Urinary bladder (tissue), 4 donors: ENCODE results near the gene TSR2. TPM values are rescaled to one million over a fixed set of nuclear protein-coding genes. Genes with fewer than 3 reads are reported as not detected.

ENCODE experiments used
- DNase-seq: peaks from one replicate; pipeline ENCODE4 v3.0.0-alpha.2; 2015; ENCODE audit errors: extremely low spot score
- H3K27ac ChIP-seq: one replicate; pipeline ENCODE4 v1.5.1; 2013; ENCODE audit warnings: low read depth, mild to moderate bottlenecking, moderate library complexity
- H3K36me3 ChIP-seq: one replicate; pipeline ENCODE4 v1.6.1; 2013; ENCODE audit warnings: mild to moderate bottlenecking, moderate library complexity; ENCODE audit not compliant: insufficient read depth
- H3K4me1 ChIP-seq: one replicate; pipeline ENCODE4 v1.6.1; 2013; ENCODE audit warnings: mild to moderate bottlenecking, moderate library complexity; ENCODE audit not compliant: insufficient read depth
- H3K4me3 ChIP-seq: one replicate; pipeline ENCODE4 v1.5.1; 2013; ENCODE audit warnings: low read depth, low read length
- WGBS: extraction: QIAGEN DNeasy Blood & Tissue Kit; methylation state at CpG from one replicate; pipeline ENCODE4 v1.1.7; 2013; 5-methylcytosine and 5-hydroxymethylcytosine counted together
- polyA plus RNA-seq: library from polyadenylated mRNA; stranded (reverse); fragments of 200-250 nt; gene quantifications from one replicate; pipeline ENCODE4 v1.2.3, GENCODE V29; 2013
- total RNA-seq: library from RNA; depleted of rRNA; stranded (reverse); fragments of >200 nt; gene quantifications from one replicate; pipeline ENCODE4 v1.2.3, GENCODE V29; 2014
- donor health status: healthy with polysubstance abuse.
- donor health status: healthy.

The TSR2 gene, protein sequence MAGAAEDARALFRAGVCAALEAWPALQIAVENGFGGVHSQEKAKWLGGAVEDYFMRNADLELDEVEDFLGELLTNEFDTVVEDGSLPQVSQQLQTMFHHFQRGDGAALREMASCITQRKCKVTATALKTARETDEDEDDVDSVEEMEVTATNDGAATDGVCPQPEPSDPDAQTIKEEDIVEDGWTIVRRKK
- 11.7 TPM for total RNA-seq
- polyA plus RNA-seq, result 48.2 TPM

DNA sequence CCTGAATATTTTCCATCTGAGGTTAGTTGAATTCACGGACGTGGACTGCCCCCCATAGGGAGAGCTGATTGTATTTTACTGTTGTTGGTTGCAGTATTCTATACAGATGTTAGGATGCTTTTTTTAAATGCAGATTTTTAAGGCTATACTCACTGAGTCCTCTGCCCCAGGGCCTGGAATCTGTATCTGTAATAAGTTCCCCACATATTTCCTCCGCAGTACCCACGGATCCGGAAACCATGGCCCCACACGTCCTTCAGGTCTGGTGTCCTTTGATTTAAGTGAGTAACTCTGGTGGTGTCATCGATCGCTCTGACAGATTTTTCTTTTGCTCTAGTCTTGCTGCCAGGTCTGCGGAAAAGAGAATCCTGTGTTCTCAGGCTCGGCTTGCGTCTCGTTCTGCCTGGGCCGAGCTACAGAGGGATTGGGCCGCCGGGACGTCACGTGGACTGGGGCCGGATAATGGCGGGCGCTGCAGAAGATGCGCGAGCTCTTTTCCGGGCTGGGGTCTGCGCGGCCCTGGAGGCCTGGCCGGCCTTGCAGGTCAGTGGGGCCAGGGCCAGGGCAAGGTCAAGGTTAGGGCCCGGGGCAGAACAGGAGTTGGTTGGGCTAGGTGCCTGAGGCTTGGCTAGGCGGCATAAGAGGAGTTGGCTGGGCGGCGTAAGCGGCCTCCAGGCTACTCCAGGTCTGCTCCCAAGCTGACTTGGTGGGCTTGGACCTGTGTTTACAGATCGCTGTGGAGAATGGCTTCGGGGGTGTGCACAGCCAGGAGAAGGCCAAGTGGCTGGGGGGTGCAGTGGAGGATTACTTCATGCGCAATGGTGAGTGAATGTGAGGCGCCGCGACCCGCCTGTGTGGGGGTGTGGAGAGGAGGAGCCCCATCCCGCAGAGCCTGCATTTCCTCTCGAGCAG, at the start of gene TSR2:
Gene TSR2, plus strand, starts transcription at position 445 of the 912 bp plus-strand sequence. Its CDS starts 18 bp downstream, at position 463.
- Histone ChIP-seq H3K36me3 (no peaks in the 10 kb centered on the region), H3K27ac (peak within 1 kb of the TSS; percentile 45), H3K4me1 (no peaks in the 10 kb centered on the region), H3K4me3 (peak within 1 kb of the TSS; percentile 96)
- DNase-seq, result peak; percentile 73
- under 1% methylated on average over 40 of the region's 40 CpGs for WGBS

DNA sequence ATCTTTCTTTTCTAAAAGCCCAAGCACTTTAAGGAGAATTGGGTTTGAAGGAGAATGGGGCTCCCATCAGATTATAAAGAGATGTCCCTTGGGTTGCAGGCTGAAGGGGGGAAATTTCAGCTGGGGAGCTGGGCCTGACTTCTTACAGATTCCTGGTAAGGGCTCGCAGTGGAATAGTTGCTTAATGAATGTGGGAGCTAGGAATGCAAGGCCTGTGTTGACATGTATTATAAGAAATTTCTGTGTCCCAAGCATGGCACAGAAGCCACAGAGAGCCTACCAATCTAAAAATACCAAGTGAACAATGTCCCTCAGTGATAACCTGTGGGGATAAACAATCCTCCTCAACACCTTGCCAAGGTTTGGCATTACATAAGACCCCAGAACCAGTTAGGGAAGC, 43.1 kb upstream of the TSR2 start:
- H3K36me3 ChIP-seq, result no peaks in the 10 kb centered on the region
- no peaks in the 10 kb centered on the region for H3K4me1 ChIP-seq
- DNase-seq, result no peak
- H3K4me3 ChIP-seq, result no peak overlapping the region
- no peak overlapping the region for H3K27ac ChIP-seq
- 93% methylated on average over 1 of the region's 1 CpG for WGBS

DNA sequence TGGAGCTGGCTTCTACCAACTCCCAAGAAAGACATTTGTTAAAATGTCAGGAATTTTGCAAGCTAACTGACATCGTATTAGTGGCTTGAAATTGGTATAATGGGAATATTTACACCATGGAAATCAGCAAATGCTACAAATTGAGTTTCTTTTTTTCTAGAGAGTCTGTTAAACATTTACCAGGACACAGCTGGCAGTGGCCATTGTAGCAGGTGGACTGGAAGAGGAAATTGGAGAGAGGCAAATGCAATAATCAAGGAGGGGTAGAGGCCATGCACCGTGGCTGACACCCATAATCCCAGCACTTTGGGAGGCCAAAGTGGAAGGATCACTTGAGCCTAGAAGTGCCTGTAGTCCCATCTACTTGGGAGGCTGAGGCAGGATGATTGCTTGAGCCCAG, 32.9 kb upstream of the TSR2 start:
- DNase-seq, result no peak
- WGBS, result 59% methylated on average over 2 of the region's 2 CpGs
- Histone ChIP-seq H3K4me1 (no peaks in the 10 kb centered on the region), H3K27ac (no peak overlapping the region), H3K4me3 (no peak overlapping the region), H3K36me3 (no peaks in the 10 kb centered on the region)

DNA sequence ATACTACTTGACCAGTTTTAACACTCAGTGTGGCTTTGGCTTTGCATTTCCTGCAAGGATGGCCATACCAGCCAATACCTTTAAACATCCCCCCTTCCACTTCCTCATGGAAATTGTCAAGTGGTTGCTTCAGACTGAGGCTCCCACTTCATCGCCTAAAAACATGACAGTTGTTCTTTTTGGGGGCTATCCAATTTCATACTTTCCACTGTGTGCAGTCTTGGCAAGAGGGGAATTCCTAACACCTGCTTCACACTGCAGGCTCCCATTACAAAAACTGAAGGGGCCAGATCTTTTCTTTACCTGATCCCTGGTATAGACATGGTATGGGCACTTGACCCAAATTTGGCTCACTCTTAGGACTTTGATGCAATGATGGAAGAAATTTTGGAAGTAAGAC, 28.5 kb upstream of the TSR2 start:
- no peaks in the 10 kb centered on the region for H3K4me1 ChIP-seq
- no peak for DNase-seq
- no peak overlapping the region for H3K27ac ChIP-seq
- WGBS, result 71% methylated on average over 1 of the region's 1 CpG
- H3K4me3 ChIP-seq, result no peak overlapping the region
- H3K36me3 ChIP-seq, result no peaks in the 10 kb centered on the region

DNA sequence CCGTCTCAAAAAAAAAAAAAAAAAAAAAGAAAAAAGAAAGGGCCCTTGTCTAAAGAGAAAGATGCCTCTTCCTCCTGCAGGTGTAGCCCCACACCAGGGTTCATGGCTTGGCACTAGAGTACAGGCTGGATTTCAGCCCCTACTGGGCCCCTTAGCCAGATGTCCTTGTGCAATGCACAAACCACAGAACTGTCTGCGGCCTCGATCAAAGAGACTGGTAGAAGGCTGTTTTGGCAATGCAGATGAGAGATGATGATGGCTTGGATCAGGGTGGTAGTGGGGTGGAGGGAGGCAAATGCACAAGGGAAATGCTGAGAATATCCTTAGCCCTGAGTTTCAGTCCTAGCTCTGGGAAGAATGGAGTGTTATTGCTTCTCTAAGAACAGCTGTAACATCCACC, 26.5 kb upstream of the TSR2 start:
- H3K27ac ChIP-seq, result no peak overlapping the region
- H3K36me3 ChIP-seq, result no peaks in the 10 kb centered on the region
- H3K4me1 ChIP-seq, result no peaks in the 10 kb centered on the region
- DNase-seq, result no peak
- WGBS, result 75% methylated on average over 3 of the region's 3 CpGs
- H3K4me3 ChIP-seq, result no peak overlapping the region

DNA sequence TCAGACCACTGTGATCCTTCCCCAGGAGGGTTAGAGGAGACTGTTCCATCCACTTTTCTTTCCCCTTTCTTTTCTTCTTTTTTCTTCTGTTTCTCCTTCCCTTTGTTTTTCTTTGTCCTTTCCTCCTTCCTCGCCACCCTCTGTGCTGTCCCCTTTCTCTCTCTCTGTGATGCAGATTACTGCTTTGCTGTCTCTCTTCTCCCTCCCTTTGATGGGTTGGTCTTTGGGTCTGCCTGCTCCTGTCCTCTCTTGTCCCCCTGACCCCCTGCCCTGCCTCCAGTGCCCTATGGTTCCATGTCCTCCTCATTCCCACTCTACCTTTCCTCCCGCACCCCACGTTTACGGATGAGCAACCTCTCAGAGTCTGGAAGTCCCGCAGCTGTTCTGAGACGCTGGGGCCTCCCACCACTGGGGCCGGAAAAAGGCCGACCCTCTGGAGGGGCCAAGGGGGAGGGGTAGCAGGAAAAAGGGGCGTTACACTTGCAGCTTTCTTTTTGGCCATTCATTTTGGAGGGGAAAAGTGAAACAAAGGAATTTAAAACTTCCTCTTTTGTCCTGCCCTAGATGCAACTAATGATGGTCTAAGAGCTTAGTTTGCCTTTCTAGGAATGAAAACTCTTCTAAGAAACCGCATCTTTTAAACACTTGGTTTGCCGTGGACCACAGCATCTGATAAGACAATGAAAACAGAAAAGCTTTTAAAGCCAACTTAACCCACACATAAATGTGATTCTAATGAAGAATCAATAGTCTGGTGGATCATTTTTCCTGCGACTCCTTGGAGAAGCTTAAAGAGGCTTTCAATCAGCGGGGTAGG, 24.5 kb upstream of the TSR2 start:
- WGBS, result 15% methylated on average over 13 of the region's 13 CpGs
- no peak for DNase-seq
- no peak overlapping the region for H3K27ac ChIP-seq
- H3K4me3 ChIP-seq, result no peak overlapping the region
- H3K4me1 ChIP-seq, result no peaks in the 10 kb centered on the region
- H3K36me3 ChIP-seq, result no peaks in the 10 kb centered on the region

DNA sequence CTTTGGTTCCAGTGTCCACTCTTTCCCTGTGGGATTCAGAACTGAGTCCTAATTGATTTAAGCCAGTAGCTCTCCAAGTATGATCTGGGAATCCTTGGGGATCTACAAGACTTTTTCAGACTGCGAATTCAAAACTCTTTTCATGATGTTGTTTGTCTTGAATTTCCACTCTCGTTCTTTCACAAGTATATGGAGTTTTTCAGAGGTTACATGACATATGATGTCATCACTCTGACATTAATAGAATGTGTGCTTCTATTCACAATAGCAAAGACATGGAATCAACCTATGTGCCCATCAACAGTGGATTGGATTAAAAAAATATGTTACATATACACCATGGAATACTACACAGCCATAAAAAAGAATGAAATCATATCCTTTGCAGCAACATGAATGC, 23.2 kb upstream of the TSR2 start:
- Histone ChIP-seq H3K4me1 (no peaks in the 10 kb centered on the region), H3K27ac (no peak overlapping the region), H3K36me3 (no peaks in the 10 kb centered on the region), H3K4me3 (no peak overlapping the region)
- WGBS, result 80% methylated on average over 2 of the region's 2 CpGs
- no peak for DNase-seq

DNA sequence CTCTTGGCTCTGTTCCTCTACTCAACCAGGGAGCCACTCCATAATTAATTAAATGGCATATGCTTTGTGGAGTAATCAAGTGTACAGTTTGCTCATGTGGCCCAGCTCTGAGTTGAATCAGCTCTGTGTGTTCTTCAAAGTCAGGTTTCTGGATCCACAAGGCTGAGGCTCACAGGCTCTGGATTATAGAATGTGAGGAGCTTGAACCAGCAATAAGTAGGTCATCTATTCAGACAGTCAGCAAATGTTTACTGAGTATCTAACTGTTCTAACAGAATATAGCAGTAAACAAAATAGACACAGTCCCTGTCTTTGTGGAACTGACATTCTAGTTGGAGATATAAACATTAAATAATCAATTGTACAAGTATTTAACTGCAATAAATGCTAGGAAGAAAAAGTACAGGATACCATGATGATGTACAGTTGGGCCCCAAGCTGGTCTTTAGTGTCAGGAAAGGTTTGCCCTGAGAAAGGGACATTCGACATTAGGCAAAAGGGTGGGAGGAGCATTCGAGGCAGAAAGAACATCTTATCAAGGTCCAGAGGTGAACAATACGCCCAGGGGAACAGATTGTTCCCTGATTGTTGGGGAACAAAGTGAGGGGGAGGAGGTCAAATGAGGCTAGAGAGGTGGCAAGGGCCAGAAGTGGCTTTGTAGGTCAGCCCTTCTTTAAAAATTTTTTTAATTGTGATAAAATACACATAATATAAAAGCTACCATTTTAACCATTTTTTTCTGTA, 20.5 kb upstream of the TSR2 start:
- Histone ChIP-seq H3K36me3 (no peaks in the 10 kb centered on the region), H3K4me1 (no peaks in the 10 kb centered on the region), H3K27ac (no peak overlapping the region), H3K4me3 (no peak overlapping the region)
- 61% methylated on average over 3 of the region's 3 CpGs for WGBS
- DNase-seq, result no peak

DNA sequence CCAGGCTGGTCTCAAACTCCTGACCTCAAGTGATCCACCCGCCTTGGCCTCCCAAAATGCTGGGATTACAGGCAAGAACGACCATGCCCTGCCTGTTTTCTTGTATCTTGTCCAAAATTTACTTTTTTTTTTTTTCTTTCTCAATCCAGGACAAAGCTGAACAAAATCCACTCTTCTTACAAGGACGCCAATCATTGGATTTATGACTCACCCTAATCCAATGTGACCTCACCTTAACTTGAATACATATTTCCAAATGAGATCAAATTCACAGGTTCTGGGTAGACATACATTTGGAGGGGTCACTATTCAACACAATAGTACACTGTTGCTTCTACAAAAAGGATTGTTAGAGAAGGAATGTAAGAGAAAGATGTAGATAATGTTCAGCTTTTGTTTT, 18.0 kb upstream of the TSR2 start:
- WGBS, result 70% methylated on average over 3 of the region's 3 CpGs
- Histone ChIP-seq H3K4me3 (no peak overlapping the region), H3K4me1 (no peaks in the 10 kb centered on the region), H3K27ac (no peak overlapping the region), H3K36me3 (no peaks in the 10 kb centered on the region)
- DNase-seq, result no peak

DNA sequence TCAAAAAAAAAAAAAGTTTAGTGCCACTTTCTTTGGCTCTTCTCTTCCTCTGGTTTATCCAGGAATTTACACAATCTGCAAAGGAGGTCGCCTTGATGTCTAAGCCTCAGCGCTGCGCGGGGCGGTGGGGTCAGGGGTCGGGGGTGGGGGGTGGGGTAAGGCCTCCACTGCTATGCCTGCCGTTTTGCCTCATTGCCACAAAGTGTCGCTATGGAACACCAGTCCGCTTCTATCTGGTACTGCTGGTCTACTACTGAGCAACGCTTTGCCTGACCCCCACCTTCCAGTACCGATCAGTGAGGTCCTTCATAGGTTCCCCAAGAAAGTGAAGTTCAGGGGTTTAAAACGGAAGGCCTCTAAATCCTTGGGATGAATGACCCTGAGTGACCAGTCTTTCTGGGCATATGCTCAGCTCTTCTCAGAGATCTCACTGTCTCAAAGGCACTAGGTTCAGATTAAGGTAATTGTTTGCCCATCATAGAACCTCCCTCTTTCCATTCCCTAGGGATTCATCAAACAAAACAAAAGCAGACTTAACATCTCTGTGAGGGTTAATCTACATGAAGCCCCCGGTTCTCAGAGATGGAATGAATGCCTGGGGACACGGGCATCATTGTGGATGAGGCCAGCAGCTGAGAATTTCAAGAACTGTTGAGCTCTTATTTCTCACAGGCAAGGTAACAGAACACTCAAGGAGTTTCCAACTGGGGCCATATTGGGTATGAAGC, 16.9 kb upstream of the TSR2 start:
- WGBS, result 28% methylated on average over 14 of the region's 14 CpGs
- H3K36me3 ChIP-seq, result no peaks in the 10 kb centered on the region

DNA sequence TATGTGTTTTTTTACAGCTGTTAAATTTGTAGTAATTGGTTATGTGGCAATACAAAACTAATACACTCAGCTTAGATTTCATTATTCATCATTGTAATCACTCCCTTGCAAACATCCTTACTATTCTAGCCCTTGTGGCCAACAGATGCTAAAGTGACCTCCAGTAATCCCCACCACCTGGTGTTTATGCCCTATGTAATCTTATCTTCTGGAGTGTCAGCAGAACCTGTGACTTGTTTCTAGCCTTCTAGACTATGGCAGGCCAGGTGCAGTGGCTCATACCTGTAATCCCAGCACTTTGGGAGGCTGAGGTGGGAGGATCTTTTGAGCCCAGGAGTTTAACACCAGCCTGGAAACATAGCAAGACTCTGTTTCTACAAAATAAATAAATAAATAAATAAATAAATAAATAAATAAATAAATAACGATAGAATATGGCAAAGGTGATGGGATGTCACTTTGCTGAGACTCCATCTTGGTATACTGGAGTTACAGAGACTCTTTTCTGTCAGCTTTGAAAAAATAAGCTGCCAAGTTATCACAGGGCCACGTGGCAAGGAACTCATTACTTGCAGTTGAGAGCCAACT, 12.3 kb upstream of the TSR2 start:
- Histone ChIP-seq H3K4me1 (no peaks in the 10 kb centered on the region), H3K36me3 (no peaks in the 10 kb centered on the region), H3K27ac (no peak overlapping the region), H3K4me3 (no peak overlapping the region)
- DNase-seq, result no peak
- WGBS, result 73% methylated on average over 2 of the region's 2 CpGs

More for the DNA sequence above, 16.9 kb upstream of the TSR2 start:
- no peak for DNase-seq
- no peak overlapping the region for H3K4me3 ChIP-seq
- H3K27ac ChIP-seq, result no peak overlapping the region
- H3K4me1 ChIP-seq, result no peaks in the 10 kb centered on the region

DNA sequence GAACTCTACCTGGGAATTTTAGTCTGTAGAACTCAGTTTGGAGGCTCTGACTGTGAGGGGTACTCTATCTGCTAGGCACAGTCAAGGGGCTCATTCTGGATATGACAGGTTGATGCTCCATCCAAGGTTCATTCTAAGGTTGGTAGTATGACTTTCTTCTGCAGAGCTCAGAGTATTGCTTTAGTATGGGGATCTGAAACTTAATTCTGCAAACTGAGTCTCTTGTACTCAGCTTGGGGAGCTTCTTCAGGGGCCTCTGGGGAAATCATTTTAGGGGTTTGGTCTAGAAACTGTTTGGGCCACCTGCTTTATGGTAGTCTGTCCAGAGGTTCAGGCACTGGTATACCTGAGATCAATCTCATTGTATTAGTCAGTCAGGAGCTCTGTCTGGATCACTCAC, 9.7 kb upstream of the TSR2 start:
- Histone ChIP-seq H3K27ac (no peak overlapping the region), H3K4me1 (no peaks in the 10 kb centered on the region), H3K4me3 (no peak overlapping the region), H3K36me3 (no peaks in the 10 kb centered on the region)
- no peak for DNase-seq
